SKM-1 treated with dmso at 0.1 percent for 144 hours (cell line): ENCODE measurements around the gene NEDD9.

Experiments used
- DNase-seq: peaks from one replicate; lab custom pipeline; 2025; ENCODE audit not compliant: unreplicated experiment; lab: John Stamatoyannopoulos, UW

Gene NEDD9

GRCh38 chr6:11149551-11149950 lies 82.9 kb downstream of the NEDD9 start:
- no peak for DNase-seq

- no peak for DNase-seq
These were observed 86.2 kb downstream of the NEDD9 start for GRCh38 chr6:11146117-11146826.

DNA sequence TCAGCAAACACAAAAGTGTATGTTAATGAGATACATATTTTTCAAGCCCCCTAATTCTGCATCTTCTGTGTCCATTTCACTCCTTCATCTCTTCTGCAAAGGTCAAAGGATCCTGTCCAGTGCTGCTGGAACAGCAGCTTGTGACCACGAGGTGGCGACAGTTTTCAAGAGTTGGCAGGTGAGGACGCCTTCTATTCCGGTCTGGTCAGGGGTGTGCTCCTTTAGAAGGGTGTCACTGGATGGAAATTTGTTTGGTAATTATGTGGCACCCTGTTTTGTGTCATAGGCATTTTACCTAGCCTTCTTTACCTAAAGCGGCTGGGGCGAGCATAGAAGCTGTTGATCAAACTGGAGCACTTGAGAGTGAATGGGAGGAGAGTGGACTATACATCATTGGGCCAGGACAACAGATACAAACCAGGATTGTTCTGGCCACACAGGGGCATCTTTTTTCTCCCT lies 88.0 kb downstream of the NEDD9 start:
- peak; percentile 63 for DNase-seq

GRCh38 chr6:11143394-11144371 lies 88.8 kb downstream of the NEDD9 start:
- DNase-seq: peak; percentile 81

GRCh38 chr6:11142296-11143027 lies 90.0 kb downstream of the NEDD9 start:
- DNase-seq: no peak

DNA sequence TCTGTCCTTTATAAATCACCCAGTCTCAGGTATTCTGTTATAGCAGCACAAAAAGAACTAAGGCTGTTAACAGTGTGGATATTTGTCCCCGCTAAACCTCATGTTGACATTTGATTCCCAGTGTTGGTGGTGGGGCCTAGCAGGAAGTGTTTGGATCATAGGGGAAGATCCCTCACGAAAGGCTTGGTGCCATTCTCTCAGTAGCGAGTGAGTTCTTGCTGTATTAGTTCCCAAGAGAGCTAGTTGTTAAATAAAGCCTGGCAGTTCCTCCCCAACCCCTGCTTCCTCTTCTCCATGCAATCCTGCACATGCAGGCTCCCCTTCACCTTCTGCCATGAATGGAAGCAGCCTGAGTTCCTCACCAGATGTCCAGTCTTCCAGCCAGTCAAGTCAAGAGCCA lies 91.2 kb downstream of the NEDD9 start:
- DNase-seq: peak; percentile 12

- DNase-seq: no peak
These were observed 92.4 kb downstream of the NEDD9 start for GRCh38 chr6:11140056-11140455.

DNA sequence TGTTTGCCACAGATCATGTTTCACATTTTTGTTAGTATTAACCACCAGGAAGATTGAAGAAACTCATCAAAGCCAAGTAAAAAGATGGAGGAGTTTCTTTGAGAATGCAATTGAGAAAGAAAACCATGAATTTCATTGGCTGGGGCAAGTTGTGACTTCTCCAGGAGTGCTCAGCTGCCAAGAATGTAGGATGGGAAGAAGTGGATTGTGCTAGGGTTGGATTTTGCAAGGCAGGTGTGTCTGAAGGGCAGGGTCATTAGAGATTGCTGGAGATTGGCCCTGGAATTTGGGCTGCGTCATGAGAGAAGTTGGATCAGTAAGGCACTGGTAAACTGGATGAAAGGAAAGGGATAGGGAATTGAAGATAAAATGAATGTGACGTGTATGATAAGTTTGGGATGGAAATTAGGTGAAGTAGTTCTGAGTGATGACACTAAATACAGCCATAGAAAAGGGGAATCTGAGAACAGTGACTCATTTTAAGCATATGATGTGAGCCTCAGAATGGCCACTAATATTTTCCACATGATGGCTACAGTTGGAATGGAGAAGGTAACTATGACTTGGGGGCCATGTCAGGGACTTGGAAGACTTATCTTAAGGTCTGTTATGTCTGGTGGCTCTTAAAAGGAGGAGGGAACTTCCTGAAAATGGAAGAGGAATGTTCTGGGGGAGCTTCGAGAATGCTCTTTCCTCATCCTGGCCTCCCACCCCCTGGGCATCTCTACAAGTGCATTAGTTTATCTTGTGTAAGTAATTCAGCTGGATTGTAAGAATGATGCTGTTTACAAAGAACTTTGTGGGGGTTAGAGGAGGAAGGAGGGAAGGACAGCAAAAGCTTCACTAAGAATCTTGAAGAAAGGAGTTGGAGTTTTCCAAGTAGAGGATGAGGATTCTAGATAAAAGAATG lies 93.2 kb downstream of the NEDD9 start:
- no peak for DNase-seq

DNA sequence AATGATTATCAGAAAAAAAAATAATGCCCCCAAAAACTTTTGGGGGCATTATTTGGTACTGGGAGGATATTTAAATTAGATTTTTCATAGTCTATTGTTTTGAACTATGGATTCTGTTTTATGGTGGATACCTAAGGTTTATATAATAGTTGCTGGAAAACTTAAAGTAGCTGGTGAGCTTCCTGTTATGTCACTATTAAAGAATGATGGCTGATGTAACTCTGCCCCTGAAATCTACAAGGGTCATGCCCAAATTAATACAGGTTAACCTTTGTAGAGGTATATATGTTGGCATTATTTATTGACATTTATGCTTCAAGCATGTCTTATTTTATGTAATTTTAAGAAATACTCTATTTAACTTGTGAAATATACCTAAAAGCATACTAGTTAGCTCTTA lies 95.7 kb downstream of the NEDD9 start:
- DNase-seq: no peak
